Ramos (cell line): Measurements from ENCODE around the gene MRGPRX4.
"Not testable (repeated sequence)": the region's sequence is repeated elsewhere in the genome, so short reads cannot be mapped to it uniquely, and the experiment has no call there.

Experiments
- in situ Hi-C: fragments of 300-500 bp; cut with MboI; formaldehyde crosslinking; loops from one replicate; pipeline ENCODE4 v1.14.3; 2022; ENCODE audit warnings: low sequenced_read_pairs; ENCODE audit not compliant: unreplicated experiment

The MRGPRX4 gene

DNA sequence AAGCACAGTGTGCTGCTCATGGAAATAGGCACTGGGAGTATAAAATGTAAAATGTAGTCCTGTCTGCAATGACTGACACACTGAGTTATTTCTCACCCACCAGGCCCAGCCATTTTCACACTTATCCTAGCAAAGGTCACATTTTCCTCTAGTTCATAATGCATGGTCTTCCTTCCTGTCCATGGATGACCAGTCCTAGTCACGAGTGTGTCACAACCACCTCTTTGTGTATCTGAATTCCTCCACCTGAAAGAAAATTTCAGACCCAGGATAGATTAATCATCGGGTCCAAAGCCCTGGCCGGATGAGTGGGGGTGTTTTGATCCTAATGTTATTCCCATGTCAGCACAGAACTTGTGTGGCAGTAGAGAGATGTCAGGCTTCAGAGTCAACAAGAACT lies at the start of gene MRGPRX4:
MRGPRX4 (plus strand) TSS at position 172 of the 400 bp plus-strand sequence. CDS start 420 bp downstream, outside the sequence.
- in situ Hi-C loops: no loop called here

DNA sequence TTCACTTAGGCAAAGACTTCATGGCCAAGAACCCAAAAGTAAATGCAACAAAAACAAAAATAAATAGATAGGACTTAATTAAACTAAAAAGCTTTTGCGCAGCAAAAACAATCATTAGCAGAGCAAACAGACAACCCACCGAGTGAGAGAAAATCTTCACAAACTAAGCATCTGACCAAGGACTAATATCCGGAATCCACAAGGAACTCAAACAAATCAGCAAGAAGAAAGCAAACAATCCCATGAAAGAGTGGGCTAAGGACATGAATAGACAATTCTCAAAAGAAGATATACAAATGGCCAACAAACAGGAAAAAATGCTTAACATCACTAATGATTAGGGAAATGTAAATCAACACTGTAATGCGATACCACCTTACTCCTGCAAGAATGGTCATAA lies 41.5 kb upstream of the MRGPRX4 start:
- in situ Hi-C loops: not testable (repeated sequence)

DNA sequence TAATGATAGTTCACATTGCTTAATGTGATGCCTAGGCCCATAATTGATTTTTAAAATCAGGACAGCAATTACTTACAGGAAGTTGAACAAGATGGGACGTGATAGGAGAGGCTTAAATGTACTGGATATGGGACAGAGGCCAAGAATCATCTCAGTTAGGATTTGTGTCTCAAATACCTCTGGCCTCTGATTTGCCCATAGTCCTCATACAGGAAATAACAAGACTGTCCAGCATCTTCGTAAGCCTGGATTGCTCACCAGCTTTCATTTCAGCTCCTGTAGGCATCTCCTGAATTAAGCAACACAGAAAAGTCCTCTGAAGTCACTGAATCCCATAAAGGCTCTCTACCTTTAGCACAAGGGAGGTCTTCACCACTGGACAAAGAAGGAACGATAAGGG lies 40.3 kb upstream of the MRGPRX4 start, which contains the start of gene MRGPRX3:
MRGPRX3 (plus strand) TSS at position 231 of the 400 bp plus-strand sequence. CDS start 4,632 bp downstream, outside the sequence.
- in situ Hi-C loops: no loop called here

DNA sequence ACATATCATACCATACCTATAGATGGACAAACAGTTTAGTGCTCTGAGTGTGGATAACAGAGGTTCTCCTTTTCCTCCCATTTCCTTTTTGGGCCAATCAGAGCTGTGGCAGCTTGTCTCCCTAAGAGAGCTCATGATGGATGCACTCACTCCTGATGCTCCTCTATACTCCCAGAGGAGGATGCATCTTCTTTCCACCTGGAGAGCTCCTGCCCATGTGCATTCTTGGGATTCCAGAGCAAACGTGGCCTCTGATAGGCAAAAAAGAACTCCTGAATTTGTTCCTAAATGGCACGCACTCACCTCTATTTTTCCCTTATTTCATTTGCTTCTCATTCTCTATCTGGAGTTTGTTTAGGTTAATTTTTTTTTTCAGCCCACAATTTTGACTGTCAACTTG lies 37.3 kb upstream of the MRGPRX4 start:
- in situ Hi-C loops: no loop called here

DNA sequence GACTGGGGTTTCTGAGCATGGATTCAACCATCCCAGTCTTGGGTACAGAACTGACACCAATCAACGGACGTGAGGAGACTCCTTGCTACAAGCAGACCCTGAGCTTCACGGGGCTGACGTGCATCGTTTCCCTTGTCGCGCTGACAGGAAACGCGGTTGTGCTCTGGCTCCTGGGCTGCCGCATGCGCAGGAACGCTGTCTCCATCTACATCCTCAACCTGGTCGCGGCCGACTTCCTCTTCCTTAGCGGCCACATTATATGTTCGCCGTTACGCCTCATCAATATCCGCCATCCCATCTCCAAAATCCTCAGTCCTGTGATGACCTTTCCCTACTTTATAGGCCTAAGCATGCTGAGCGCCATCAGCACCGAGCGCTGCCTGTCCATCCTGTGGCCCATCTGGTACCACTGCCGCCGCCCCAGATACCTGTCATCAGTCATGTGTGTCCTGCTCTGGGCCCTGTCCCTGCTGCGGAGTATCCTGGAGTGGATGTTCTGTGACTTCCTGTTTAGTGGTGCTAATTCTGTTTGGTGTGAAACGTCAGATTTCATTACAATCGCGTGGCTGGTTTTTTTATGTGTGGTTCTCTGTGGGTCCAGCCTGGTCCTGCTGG lies 35.3 kb upstream of the MRGPRX4 start:
- in situ Hi-C loops: no loop called here

- in situ Hi-C loops: no loop called here
These were observed 32.5 kb upstream of the MRGPRX4 start for GRCh38 chr11:18140145-18140544.

- in situ Hi-C loops: no loop called here
These were observed 28.4 kb upstream of the MRGPRX4 start for GRCh38 chr11:18144243-18144642.

DNA sequence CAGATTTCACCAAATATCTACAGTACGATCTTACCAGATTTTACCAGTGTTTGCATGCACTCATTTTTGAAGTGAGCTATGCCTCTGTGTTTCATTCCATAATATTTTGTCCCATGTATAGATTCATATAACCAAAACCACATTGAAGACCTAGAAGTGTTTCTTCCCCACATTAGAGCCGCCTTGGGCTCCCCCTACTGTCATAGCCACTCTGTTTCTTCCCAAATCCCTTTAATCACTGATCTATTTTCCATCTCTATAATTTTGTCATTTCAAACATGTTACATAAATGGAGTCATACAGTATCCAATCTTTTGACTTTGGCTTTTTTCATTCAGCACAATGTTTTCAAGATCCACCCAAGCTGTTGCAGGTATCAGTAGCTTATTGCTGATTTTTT lies 27.6 kb upstream of the MRGPRX4 start:
- in situ Hi-C loops: no loop called here

DNA sequence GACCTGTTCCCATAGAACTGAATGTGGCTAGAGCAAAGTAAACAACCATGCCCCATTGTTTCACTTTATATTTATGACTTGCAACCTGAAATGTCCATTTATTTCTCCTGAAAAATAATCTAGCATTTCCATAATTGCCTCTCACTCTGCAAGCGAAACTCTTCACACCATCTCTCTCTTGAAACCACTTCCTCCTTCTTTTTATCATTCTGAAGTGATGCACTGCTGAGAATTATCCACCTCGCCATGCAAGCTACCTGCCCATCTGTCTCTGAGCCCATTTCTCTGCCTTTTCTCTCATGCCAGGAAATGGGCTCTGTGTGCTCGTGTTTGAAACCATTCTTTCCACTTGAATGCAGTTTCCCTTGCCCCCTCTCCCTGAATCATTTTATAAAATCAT lies 26.8 kb upstream of the MRGPRX4 start:
- in situ Hi-C loops: no loop called here

- in situ Hi-C loops: no loop called here
These were observed 21.1 kb upstream of the MRGPRX4 start for GRCh38 chr11:18151581-18151980.

DNA sequence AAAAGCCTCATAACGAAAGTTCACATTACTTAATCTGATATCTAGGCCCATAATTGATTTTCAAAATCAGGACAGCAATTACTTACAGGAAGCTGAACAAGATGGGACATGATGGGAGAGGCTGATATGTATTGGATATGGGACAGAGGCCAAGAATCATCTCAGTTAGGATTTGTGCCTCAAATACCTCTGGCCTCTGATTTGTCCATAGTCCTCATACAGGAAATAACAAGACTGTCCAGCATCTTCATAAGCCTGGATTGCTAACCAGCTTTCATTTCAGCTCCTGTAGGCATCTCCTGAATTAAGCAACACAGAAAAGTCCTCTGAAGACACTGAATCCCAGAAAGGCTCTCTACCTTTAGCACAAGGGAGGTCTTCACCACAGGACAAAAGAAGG lies 4.3 kb upstream of the MRGPRX4 start:
- in situ Hi-C loops: no loop called here

- in situ Hi-C loops: no loop called here
These were observed 1.1 kb upstream of the MRGPRX4 start for GRCh38 chr11:18171377-18172000.

DNA sequence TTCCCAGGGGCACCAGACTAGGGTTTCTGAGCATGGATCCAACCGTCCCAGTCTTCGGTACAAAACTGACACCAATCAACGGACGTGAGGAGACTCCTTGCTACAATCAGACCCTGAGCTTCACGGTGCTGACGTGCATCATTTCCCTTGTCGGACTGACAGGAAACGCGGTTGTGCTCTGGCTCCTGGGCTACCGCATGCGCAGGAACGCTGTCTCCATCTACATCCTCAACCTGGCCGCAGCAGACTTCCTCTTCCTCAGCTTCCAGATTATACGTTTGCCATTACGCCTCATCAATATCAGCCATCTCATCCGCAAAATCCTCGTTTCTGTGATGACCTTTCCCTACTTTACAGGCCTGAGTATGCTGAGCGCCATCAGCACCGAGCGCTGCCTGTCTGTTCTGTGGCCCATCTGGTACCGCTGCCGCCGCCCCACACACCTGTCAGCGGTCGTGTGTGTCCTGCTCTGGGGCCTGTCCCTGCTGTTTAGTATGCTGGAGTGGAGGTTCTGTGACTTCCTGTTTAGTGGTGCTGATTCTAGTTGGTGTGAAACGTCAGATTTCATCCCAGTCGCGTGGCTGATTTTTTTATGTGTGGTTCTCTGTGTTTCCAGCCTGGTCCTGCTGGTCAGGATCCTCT lies 709 bp downstream of the MRGPRX4 start:
- in situ Hi-C loops: no loop called here

GRCh38 chr11:18188796-18189195 lies 16.2 kb downstream of the MRGPRX4 start:
- in situ Hi-C loops: no loop called here

DNA sequence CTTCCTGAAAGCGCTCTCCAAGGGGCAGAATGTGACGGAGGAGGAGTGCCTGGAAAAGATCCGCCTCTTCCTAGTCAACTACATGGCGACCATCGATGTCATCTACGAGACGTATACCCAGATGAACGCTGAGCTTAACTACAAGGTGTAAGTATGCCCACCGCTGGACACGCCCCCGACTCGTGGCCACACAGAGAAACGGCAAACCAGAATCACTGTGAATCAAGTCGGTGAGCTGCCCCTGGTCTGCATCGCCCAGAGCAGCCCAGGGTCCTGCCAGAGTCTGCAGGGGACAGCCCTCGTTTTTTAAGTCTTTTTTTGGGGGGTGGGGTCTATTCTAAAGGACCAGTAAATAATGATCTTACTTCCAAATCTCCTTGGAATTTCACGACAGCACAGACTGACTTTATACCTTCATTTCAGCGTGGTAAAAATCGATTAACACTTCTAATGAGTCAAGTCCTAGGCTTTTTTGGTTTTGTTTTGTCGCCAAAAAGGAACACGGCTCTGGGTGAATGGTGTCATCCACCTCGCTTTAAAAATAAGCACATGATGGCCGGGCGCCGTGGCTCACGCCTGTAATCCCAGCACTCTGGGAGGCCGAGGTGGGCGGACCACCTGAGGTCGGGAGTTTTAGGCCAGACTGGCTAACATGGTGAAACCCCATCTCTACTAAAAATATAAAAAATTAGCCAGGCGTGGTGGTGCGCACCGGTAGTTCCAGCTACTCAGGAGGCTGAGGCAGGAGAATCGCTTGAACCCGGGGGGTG lies 17.0 kb downstream of the MRGPRX4 start:
- in situ Hi-C loops: not testable (repeated sequence)

GRCh38 chr11:18191376-18191775 lies 18.7 kb downstream of the MRGPRX4 start:
- in situ Hi-C loops: no loop called here

DNA sequence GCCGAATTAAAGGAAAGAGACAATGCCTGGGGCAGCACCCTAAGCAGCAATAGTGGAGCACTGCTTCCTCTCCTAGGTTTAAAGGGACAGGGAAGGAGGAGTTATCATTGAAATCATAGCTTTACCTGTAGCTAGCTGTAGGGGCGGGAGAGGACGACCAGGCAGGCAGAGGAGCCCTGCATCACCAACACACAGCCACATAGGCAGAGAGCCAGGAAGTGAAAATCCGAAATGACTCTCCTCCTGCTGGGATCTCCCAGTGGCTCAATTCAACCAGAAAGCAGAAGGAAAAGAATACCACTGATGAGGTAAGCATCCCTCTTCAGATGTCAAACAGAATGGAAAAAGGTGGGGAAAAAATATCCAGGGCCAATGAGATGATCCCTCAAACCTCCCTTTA lies 20.4 kb downstream of the MRGPRX4 start:
- in situ Hi-C loops: no loop called here

GRCh38 chr11:18196532-18196931 lies 23.9 kb downstream of the MRGPRX4 start:
- in situ Hi-C loops: no loop called here

- in situ Hi-C loops: not testable (repeated sequence)
These were observed 25.1 kb downstream of the MRGPRX4 start for GRCh38 chr11:18197738-18198137.

DNA sequence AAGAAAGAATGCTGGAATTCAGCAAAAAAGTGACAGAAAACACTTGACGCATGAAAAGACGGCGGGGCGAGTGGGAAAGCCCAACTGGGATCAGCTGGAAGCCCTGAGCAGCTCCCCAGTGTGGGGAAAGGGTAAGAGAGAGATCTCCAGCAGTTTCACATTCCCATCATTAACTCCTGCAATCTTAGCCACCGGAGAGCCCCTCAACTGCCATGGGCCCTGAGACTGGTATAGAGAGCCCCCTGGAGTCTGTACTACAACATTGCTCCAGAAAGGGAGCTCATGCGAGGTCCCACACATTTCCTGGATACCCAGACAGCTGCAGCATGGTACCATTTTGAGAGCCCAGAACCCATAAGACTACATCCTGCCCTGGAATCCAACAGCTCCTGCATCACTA lies 31.1 kb downstream of the MRGPRX4 start:
- in situ Hi-C loops: no loop called here

DNA sequence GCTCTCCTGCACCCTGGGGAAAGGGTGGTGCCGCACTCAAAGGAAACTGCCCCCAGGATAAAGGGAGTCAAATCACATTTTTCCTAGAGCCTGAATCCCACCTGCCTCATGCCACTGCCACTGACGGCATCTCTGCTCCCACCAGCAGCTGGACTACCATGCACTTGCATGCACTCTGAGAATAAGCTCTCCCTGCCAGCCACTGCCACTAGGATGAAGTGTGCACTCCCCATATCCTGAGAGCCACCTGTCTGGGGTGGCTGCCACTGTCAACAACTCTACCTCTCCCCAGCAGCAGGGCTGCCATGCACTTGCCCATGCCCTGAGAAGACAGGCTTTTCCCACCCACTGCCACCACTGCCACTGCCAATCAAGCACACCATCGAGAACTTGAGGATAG lies 31.6 kb downstream of the MRGPRX4 start:
- in situ Hi-C loops: no loop called here
